ENCODE results near the gene F11R. TPM values are rescaled to one million over a fixed set of nuclear protein-coding genes. Genes with fewer than 3 reads are reported as not detected.

F11R gene
- total and polyA plus RNA-seq, 4 donors, result 25.8 to 80.4 (median 45.6) TPM

GRCh38 chr1:160975026-160975425 is 45.9 kb downstream of the F11R start (continued):
- TF ChIP-seq, protein P1, sequence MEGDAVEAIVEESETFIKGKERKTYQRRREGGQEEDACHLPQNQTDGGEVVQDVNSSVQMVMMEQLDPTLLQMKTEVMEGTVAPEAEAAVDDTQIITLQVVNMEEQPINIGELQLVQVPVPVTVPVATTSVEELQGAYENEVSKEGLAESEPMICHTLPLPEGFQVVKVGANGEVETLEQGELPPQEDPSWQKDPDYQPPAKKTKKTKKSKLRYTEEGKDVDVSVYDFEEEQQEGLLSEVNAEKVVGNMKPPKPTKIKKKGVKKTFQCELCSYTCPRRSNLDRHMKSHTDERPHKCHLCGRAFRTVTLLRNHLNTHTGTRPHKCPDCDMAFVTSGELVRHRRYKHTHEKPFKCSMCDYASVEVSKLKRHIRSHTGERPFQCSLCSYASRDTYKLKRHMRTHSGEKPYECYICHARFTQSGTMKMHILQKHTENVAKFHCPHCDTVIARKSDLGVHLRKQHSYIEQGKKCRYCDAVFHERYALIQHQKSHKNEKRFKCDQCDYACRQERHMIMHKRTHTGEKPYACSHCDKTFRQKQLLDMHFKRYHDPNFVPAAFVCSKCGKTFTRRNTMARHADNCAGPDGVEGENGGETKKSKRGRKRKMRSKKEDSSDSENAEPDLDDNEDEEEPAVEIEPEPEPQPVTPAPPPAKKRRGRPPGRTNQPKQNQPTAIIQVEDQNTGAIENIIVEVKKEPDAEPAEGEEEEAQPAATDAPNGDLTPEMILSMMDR (IDR thresholded peaks at IDR 0.05; ENCODE audit: low read depth, low read length, missing input control), result no peak
- no peak for TF ChIP-seq NR2F2 (IDR thresholded peaks at IDR 0.05)
- no peak for TF ChIP-seq TAF1 (conservative IDR thresholded peaks at IDR 0.05)

DNA sequence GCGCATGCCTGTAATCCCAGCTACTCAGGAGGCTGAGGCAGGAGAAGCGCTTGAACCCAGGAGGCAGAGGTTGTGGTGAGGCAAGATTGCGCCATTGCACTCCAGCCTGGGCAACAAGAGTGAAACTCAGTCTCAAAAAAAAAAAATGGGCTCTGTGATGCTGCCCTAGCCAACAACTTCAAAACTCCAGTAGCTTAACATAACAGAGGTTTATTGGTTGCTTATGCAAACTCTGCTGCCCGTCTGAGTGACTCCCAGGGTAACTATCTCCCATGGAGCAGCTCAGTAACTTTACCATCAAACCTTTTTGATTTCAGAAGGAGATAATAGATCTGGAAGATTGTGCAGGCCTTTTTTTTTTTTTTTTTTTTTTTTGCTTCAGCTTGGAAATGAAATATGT is 47.5 kb downstream of the F11R start:
- Histone ChIP-seq H3K9ac (ENCODE audit: low read depth in 1 of 2, low read length in 2 of 2) (no peak overlapping the region), H3K27ac (ENCODE audit: low read depth in 1 of 2, low read length in 2 of 2) (no peak overlapping the region), H3K4me1 (ENCODE audit: control insufficient read depth in 4 of 4, insufficient read depth in 4 of 4, low read length in 3 of 4) (peaks cover 0 to under 1% (median 0%) of the 10 kb centered on the region in 4 donors), H3K27me3 (ENCODE audit: control insufficient read depth in 4 of 4, insufficient read depth in 4 of 4, low read length in 3 of 4) (no peaks in the 10 kb centered on the region), H3K9me3 (ENCODE audit: control insufficient read depth in 4 of 4, low read length in 3 of 4) (no peaks in the 10 kb centered on the region), H3K4me3 (ENCODE audit: low read depth in 1 of 3, low read length in 3 of 3) (no peak overlapping the region), H3K36me3 (ENCODE audit: control insufficient read depth in 4 of 4, insufficient read depth in 3 of 4, low read depth in 1 of 4, low read length in 3 of 4) (no peaks in the 10 kb centered on the region)
- WGBS, result 93% methylated on average over 4 of the region's 4 CpGs
- DNase-seq (ENCODE audit: low spot score), result no peak
- no peak for TF ChIP-seq MAX (IDR thresholded peaks at IDR 0.05)
- TF ChIP-seq NR2F2 (IDR thresholded peaks at IDR 0.05), result no peak
- no peak for TF ChIP-seq ZBTB33 (IDR thresholded peaks at IDR 0.05)
- TF ChIP-seq, protein P1 (IDR thresholded peaks at IDR 0.05; ENCODE audit: low read depth, low read length, missing input control), result no peak
- no peak for TF ChIP-seq FOXA2 (IDR thresholded peaks at IDR 0.05)
- no peak for TF ChIP-seq TAF1 (conservative IDR thresholded peaks at IDR 0.05)
- TF ChIP-seq YY1 (IDR thresholded peaks at IDR 0.05), result no peak
- no peak for TF ChIP-seq SP1 (IDR thresholded peaks at IDR 0.05)
- no peak for TF ChIP-seq GABPA (IDR thresholded peaks at IDR 0.05 in 1 of 2, conservative IDR thresholded peaks at IDR 0.05 in 1 of 2)
- no peak for TF ChIP-seq FOXA1 (IDR thresholded peaks at IDR 0.05)
- TF ChIP-seq HNF4G (IDR thresholded peaks at IDR 0.05), result no peak
- no peak for TF ChIP-seq RAD21 (IDR thresholded peaks at IDR 0.05)
- TF ChIP-seq JUND (IDR thresholded peaks at IDR 0.05), result no peak
- no peak for TF ChIP-seq HNF4A (conservative IDR thresholded peaks at IDR 0.05)
- TF ChIP-seq EGR1 (IDR thresholded peaks at IDR 0.05; ENCODE audit: low read depth in 2 of 2), result no peak

DNA sequence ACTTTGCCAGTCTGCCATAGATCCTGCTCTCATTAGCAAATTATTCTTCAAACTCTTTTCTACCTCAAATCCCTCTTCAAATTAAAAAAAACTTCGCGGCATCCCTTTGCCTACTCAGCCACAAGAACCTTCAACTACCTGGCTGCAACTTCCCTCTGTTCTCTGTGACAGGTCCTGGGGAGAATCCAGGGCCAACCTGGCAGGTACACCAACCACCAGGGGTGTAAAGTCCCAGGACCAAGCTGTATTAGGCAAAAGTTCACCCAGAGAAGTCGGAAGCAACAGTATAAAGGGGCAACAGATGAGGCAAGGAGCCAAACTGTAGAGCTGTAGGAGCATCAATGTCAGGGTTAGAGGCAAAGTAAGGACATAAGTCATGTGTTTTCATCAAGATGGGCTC is 48.0 kb downstream of the F11R start:
- 52% methylated on average over 3 of the region's 3 CpGs for WGBS
- no peak overlapping the region for H3K27ac ChIP-seq (ENCODE audit: low read depth in 1 of 2, low read length in 2 of 2)
- H3K27me3 ChIP-seq (ENCODE audit: control insufficient read depth in 4 of 4, insufficient read depth in 4 of 4, low read length in 3 of 4), result no peaks in the 10 kb centered on the region
- no peak overlapping the region for H3K4me3 ChIP-seq (ENCODE audit: low read depth in 1 of 3, low read length in 3 of 3)
- H3K9ac ChIP-seq (ENCODE audit: low read depth in 1 of 2, low read length in 2 of 2), result no peak overlapping the region
- H3K4me1 ChIP-seq (ENCODE audit: control insufficient read depth in 4 of 4, insufficient read depth in 4 of 4, low read length in 3 of 4), result no peaks in the 10 kb centered on the region
- no peak for DNase-seq (ENCODE audit: low spot score)
- H3K36me3 ChIP-seq (ENCODE audit: control insufficient read depth in 4 of 4, insufficient read depth in 3 of 4, low read depth in 1 of 4, low read length in 3 of 4), result no peaks in the 10 kb centered on the region
- H3K9me3 ChIP-seq (ENCODE audit: control insufficient read depth in 4 of 4, low read length in 3 of 4), result no peaks in the 10 kb centered on the region
- no peak for TF ChIP-seq JUND (IDR thresholded peaks at IDR 0.05)
- TF ChIP-seq GABPA (IDR thresholded peaks at IDR 0.05 in 1 of 2, conservative IDR thresholded peaks at IDR 0.05 in 1 of 2), result no peak
- TF ChIP-seq, protein P2, sequence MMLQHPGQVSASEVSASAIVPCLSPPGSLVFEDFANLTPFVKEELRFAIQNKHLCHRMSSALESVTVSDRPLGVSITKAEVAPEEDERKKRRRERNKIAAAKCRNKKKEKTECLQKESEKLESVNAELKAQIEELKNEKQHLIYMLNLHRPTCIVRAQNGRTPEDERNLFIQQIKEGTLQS (IDR thresholded peaks at IDR 0.05), result no peak
- TF ChIP-seq RAD21 (IDR thresholded peaks at IDR 0.05), result no peak
- TF ChIP-seq SP1 (IDR thresholded peaks at IDR 0.05), result no peak
- TF ChIP-seq REST (IDR thresholded peaks at IDR 0.05), result no peak
- no peak for TF ChIP-seq FOXA2 (IDR thresholded peaks at IDR 0.05)
- TF ChIP-seq YY1 (IDR thresholded peaks at IDR 0.05), result no peak
- no peak for TF ChIP-seq MAX (IDR thresholded peaks at IDR 0.05)
- no peak for TF ChIP-seq ZBTB33 (IDR thresholded peaks at IDR 0.05)
- TF ChIP-seq FOXA1 (IDR thresholded peaks at IDR 0.05), result no peak
- TF ChIP-seq HNF4A (conservative IDR thresholded peaks at IDR 0.05), result no peak

Measured in liver (tissue), 9 donors.